Activated CD8-positive, alpha-beta memory T cell treated with anti-CD3 and anti-CD28 coated beads for 24 hours (primary cell): ENCODE results near the gene GRIK3.

ENCODE experiments used
- DNase-seq: peaks from one replicate; pipeline ENCODE4 v3.0.0-alpha.2; 2020

The GRIK3 gene

GRCh38 chr1:36846357-36846756, 188.0 kb downstream of the GRIK3 start:
- DNase-seq: no peak

- DNase-seq: no peak
These were observed 188.5 kb downstream of the GRIK3 start for GRCh38 chr1:36845802-36846201.

GRCh38 chr1:36844917-36845316, 189.4 kb downstream of the GRIK3 start:
- no peak for DNase-seq

- DNase-seq: no peak
These were observed 190.3 kb downstream of the GRIK3 start for GRCh38 chr1:36843906-36844610.

DNA sequence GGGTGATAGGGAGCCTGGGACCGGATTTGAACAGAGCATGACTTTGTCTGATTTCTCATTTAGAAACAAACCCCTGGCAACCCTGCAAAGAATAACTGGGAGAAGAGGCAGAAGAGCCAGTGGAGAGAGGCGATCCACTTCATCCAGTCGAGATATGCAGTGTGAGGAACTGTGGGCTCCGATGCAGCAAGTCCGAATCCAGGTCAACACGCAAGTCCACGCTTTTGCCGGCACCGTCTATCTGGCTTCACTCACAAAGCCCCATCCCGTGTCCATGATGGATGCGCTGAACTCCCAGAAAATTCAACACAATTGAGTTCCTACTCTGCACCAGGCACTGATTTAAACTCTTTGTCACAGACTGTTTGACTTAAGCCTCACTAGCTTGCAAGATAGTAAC, 191.3 kb downstream of the GRIK3 start:
- DNase-seq: no peak

DNA sequence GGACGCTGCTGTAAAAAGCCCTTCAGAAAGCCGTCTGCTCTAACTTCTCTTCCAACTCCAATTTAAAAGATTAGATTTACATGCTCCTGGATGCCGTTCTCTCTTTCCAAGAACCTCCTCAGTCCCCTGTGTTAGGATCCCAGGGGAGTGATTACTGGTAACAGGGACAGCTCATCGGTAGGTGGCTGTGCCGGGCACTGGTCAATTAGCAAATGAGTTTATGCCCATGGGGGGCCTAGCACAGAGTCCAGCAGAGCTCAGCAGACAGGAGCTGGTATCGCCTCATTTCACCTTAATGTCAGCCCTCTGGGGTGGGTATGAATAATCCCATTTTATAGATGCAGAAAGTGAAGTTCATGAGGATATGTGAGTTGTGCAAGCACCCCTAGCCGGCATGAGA, 191.9 kb downstream of the GRIK3 start:
- no peak for DNase-seq

DNA sequence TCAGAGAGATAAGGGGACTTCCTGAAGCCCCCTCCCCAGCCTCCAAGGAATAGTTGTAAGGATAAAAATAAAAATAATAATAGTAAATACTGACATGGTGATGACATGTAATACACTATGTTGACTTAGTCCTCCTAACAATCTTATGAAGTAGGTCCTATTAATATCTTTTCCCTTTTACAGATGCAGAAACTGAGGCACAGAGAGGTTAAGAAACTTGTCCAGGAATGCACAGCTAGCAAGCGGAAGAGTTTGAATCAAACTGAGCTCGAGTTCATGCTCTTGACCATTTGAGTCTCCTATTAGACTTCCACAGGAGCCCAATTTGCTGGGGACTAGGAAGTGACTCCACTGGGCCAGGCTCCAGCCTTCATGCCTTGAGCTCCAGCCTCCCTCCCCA, 194.8 kb downstream of the GRIK3 start:
- no peak for DNase-seq

DNA sequence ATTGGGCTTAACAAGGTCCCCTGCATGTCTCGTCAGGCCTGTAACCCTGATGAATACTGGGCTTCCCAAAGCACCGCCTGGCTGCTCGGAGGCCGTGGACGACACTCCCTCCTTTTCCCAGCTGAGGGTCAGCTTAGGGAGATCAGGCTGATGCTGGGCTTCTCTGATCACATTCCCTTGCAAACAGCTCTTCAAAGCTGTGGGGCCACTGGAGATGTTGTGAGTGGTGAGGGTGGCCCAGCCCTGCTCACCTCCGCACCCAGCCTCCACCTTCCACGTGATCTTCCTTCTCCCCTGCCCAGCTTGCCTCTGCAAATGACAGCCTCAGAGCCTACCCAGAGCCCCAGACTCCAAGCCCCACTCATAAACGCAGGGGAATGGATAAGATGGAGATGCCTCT, 195.4 kb downstream of the GRIK3 start:
- no peak for DNase-seq

GRCh38 chr1:36836916-36837315, 197.4 kb downstream of the GRIK3 start:
- no peak for DNase-seq

DNA sequence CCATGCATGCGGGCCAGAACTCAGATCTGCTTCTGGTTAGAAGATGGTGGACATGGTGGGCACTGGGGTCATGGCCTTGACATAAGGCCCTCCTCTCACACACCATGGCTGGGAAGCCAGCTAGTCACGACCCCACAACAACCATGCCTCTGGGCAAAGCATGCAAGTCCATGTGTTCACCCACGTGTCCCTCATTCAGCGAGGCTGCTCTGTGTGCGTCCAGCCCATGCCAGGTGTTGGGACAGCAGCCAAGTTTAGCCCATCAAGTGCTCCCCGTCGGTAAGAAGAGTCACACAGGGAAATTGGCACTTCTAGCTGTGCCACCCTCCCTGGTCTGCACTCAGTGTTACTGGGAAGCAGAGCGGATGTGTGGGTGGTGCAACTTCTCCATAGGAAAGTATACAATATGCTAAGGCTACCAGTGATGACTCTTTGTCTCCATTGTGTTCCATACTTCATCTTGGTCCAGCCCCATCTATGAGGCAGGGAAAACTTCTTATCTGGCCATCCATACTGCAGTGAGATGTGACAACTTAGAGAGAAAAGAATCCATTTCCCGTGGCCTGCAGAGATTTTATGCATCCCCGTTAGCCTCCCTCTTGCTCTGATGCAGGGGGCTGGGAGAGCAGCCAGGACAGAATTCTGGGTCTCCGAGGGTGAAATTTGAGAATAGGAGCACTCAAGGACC, 198.0 kb downstream of the GRIK3 start:
- no peak for DNase-seq

GRCh38 chr1:36835696-36836095, 198.6 kb downstream of the GRIK3 start:
- DNase-seq: no peak

DNA sequence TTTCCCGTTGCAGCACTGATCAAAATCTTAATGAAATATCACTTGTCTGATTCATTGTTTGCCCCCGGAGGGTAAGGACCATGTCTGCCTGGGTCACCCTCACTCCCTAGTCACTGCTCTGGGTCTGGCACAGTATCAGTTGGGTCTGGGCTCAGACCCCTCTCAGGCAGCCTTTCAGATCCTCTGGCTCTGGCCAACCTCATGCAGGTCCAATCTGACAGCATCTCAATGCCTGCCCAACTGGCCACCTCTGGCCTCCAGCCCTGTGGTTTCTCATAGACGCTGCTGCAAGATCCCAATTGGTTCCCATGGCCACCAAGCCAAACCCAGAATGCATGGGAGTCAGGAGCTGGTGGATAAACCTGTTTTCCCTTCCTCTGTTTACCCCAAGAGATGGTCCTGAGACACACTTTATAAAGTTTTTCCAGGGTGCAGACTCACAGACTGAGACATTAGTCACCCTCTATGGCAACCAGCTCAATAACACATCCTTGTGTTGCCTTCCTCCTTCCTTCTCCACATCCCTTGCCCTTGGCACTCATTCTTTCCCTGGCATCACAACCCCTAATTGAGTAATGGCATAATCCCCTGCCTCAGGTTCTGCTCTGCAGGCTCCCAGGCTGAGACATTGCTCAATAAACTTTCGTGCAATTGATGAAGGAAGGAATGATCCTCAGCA, 199.2 kb downstream of the GRIK3 start:
- no peak for DNase-seq

GRCh38 chr1:36834586-36834985, 199.7 kb downstream of the GRIK3 start:
- DNase-seq: no peak

GRCh38 chr1:36831186-36831810, 203.0 kb downstream of the GRIK3 start:
- no peak for DNase-seq

- DNase-seq: no peak
These were observed 204.4 kb downstream of the GRIK3 start for GRCh38 chr1:36829961-36830360.

DNA sequence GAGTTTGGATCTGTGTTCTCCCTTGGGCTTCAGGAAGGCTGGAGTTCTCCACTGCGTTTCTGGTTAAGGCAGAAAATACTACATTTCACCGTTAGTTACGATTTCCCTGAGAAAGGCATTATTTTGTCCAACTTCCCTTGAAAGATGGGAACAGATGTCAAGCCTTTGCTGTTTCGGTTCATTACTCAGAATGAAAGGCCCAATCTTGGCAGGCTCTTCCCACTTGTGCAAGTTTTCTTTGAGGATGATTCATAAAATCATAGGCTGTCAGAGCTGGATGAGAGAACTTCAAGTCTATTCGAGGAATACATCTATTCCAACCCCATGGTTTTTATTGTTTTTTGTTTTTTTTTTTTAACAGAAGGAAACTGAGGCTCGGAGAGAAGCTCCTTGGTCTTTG, 205.2 kb downstream of the GRIK3 start:
- no peak for DNase-seq

GRCh38 chr1:36825226-36825625, 209.1 kb downstream of the GRIK3 start:
- no peak for DNase-seq

DNA sequence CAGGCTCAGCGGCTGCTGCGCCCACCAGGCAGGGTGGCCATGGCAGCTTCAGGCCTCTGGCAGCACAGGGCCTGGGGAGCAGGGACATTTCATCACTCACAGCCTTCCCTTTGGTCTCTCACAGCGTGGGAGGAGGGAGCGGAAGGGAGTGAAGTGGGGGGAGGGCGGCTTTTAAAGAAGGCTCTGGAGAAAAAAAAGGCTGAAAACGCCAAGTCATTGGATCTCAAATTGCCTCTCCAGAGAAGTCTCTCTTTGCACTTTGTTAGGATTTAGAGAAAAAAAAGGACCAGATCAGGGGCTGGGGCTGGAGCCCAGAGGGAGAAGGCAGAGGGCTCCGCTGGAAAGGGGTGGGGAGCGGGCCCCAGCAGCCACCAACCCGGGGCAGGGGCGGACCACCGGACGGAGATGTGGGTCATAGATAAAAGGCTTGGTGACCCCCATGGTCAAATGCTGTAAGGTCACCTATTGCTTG, 209.9 kb downstream of the GRIK3 start:
- no peak for DNase-seq

- DNase-seq: no peak
These were observed 211.7 kb downstream of the GRIK3 start for GRCh38 chr1:36822648-36823047.

- DNase-seq: no peak
These were observed 212.9 kb downstream of the GRIK3 start for GRCh38 chr1:36821386-36821785.

DNA sequence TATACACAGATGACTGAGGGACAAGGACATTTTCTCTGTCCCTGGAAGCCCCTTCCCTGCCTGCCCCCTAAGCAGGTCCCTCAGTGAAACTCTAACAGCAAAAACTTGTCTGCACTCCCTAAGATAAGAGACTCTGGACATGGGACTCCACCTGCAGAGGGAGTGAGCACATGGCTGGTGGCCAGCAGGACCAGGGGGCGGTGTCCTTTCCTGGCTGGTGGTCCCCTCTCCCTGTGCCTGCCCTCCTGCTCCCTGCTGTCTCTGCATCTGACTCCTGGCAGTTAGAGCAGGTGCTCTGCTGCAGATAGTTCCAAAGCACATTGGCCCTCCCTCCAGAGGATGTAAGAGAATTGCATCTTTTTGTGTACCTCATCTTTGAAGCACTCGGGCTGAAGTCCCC, 215.5 kb downstream of the GRIK3 start:
- no peak for DNase-seq

GRCh38 chr1:36816348-36816747, 218.0 kb downstream of the GRIK3 start:
- no peak for DNase-seq

- no peak for DNase-seq
These were observed 219.5 kb downstream of the GRIK3 start for GRCh38 chr1:36814774-36815173.

DNA sequence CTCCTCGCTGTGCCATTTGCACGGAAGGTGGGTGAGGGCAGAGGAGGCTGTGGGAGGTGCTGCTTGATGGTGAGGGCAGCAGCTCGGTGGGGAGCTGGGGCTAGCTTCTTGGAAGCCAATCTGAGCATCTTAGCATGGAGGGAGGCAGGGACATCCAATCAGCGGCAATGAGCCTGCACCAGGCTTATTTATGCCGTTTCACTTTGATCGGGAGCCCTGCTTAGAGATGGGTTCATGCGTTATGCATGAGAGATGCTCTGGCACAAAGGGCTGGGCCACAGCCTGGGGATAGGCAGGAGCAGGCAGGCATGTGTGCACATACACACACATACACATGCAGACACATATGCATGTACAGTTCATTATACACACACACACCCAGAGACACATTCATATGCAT, 220.2 kb downstream of the GRIK3 start:
- no peak for DNase-seq
